Ovary (tissue), 9 donors: ENCODE results near the gene CDH23. TPM values are rescaled to one million over a fixed set of nuclear protein-coding genes. Genes with fewer than 3 reads are reported as not detected.

ENCODE experiments used
- DNase-seq, 5 donors: peaks; one replicate each; pipeline ENCODE4 v3.0.0-alpha.2; 2019 to 2020
- H3K27ac ChIP-seq, 2 donors: fragments of 200-600 bp; one replicate each; pipeline versions ENCODE4 v1.5.1 to v1.8.0; 2019 to 2022
- H3K27me3 ChIP-seq: fragments of 200-600 bp; one replicate; pipeline ENCODE4 v1.8.0; 2022
- H3K36me3 ChIP-seq: fragments of 200-600 bp; sonication (generic); one replicate; pipeline ENCODE4 v1.5.1; 2019
- H3K4me1 ChIP-seq: one replicate; pipeline ENCODE4 v1.8.1; 2013; ENCODE audit warnings: mild to moderate bottlenecking, moderate library complexity; ENCODE audit not compliant: insufficient read depth
- H3K4me3 ChIP-seq: fragments of 200-600 bp; sonication (generic); one replicate; pipeline ENCODE4 v1.5.1; 2017
- H3K9me3 ChIP-seq, 2 donors: fragments of 200-600 bp in 1 of 2; sonication (generic) in 1 of 2; one replicate each; pipeline versions ENCODE4 v1.5.1 to v1.8.1; 2013 to 2019; ENCODE audit warnings: mild to moderate bottlenecking in 1 of 2, moderate library complexity in 1 of 2
- EP300 ChIP-seq: sonication (generic); formaldehyde crosslinking; IDR thresholded peaks from one replicate; pipeline ENCODE4 v1.6.1; 2017; ENCODE audit warnings: antibody characterized with exemption
- POLR2A ChIP-seq: fragments of 450-650 bp; IDR thresholded peaks from one replicate; pipeline ENCODE4 v1.6.1; 2017; ENCODE audit warnings: antibody characterized with exemption, mild to moderate bottlenecking, moderate library complexity
- WGBS, 3 donors: extraction: QIAGEN DNeasy Blood & Tissue Kit in 1 of 3; methylation state at CpG; one replicate each; pipeline versions ENCODE4 v1.1.5 to v1.1.7; 2013 to 2017; 5-methylcytosine and 5-hydroxymethylcytosine counted together
- intact Hi-C, 4 donors: fragments of 100-400 bp; cut with DNase I; formaldehyde crosslinking; loops; one replicate each; pipeline versions ENCODE4 v1.11.0 to v1.15.1; 2022 to 2023
- polyA plus RNA-seq, 2 donors: library from polyadenylated mRNA; stranded (reverse); fragments of 200-250 nt in 1 of 2; fragments of 350-450 nt in 1 of 2; fragmentation: Illumina TruSeq in 1 of 2; extraction: RNeasy Lipid Tissue Mini Kit (QIAGEN cat#74804) in 1 of 2; gene quantifications; one replicate each; pipeline ENCODE4 v1.2.3, GENCODE V29; 2013 to 2014
- total RNA-seq, 7 donors: library from RNA; depleted of rRNA in 2 of 7; stranded (reverse); fragments of >200 nt in 2 of 7; fragmentation: NEBNext Ultra II Directional in 3 of 7; extraction: Animal tissue kit (Norgen Biotek cat#: 25700) in 3 of 7; gene quantifications; one replicate each; pipeline versions ENCODE4 v1.1.0 to v1.2.4, GENCODE V29; 2016 to 2023
- TF ChIP-seq, protein P1 (sequence below), 3 donors: fragments of 450-650 bp in 2 of 3; fragments of 200-600 bp in 1 of 3; IDR thresholded peaks; one replicate each; pipeline versions ENCODE4 v1.5.1 to v1.8.0; 2016 to 2022; ENCODE audit warnings: antibody characterized with exemption in 3 of 3, mild to moderate bottlenecking in 1 of 3
- donor health status: DM: no; HTN: no; CAD: no; lungs with moderate emphysema.
- donor health status: DM: no; HTN: no; CAD: no.
- donor health status: Bipolar disorder and iron deficiency.
- donor health status: DM: yes; HTN: yes; CAD: no.
- donor health status: DM: no; HTN: no; CAD: no.
- donor health status: DM: yes; HTN: yes; CAD: no.

CDH23 gene
- total and polyA plus RNA-seq, 9 donors, result 7.5 to 108 (median 39.1) TPM

DNA sequence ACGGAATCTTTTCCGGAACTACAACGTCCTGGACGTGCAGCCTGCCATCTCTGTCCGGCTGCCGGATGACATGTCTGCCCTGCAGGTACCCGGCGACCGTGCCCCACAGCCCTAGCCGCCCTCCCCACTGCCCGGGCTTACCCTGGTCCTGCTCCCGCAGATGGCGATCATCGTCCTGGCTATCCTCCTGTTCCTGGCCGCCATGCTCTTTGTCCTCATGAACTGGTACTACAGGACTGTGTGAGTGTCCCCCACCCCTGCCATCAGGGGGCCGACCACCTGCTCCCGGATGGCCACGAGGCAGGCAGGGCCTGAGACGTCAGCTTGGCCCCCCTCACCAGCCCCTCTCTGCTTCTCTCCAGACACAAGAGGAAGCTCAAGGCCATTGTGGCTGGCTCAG, 414.6 kb downstream of the CDH23 start:
- intact Hi-C loops, result loop anchor here in 2 of 4 donors (5.0 to 10.0 kb wide), 3 partner anchors 419 to 497 kb away; partner anchors contain the start of gene SLC29A3 (in 2 of the 2)
- H3K27ac ChIP-seq, result no peak overlapping the region
- TF ChIP-seq, protein P1, sequence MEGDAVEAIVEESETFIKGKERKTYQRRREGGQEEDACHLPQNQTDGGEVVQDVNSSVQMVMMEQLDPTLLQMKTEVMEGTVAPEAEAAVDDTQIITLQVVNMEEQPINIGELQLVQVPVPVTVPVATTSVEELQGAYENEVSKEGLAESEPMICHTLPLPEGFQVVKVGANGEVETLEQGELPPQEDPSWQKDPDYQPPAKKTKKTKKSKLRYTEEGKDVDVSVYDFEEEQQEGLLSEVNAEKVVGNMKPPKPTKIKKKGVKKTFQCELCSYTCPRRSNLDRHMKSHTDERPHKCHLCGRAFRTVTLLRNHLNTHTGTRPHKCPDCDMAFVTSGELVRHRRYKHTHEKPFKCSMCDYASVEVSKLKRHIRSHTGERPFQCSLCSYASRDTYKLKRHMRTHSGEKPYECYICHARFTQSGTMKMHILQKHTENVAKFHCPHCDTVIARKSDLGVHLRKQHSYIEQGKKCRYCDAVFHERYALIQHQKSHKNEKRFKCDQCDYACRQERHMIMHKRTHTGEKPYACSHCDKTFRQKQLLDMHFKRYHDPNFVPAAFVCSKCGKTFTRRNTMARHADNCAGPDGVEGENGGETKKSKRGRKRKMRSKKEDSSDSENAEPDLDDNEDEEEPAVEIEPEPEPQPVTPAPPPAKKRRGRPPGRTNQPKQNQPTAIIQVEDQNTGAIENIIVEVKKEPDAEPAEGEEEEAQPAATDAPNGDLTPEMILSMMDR (IDR thresholded peaks at IDR 0.05), result no peak
- TF ChIP-seq POLR2A (no peak), EP300 (no peak)
- H3K9me3 ChIP-seq, result no peaks in the 10 kb centered on the region
- no peaks in the 10 kb centered on the region for H3K36me3 ChIP-seq
- no peaks in the 10 kb centered on the region for H3K4me1 ChIP-seq
- H3K27me3 ChIP-seq, result no peaks in the 10 kb centered on the region
- no peak for DNase-seq
- 76 to 88% (median 81%) methylated on average over 19 of the region's 19 CpGs for WGBS, 3 donors
- no peak overlapping the region for H3K4me3 ChIP-seq

DNA sequence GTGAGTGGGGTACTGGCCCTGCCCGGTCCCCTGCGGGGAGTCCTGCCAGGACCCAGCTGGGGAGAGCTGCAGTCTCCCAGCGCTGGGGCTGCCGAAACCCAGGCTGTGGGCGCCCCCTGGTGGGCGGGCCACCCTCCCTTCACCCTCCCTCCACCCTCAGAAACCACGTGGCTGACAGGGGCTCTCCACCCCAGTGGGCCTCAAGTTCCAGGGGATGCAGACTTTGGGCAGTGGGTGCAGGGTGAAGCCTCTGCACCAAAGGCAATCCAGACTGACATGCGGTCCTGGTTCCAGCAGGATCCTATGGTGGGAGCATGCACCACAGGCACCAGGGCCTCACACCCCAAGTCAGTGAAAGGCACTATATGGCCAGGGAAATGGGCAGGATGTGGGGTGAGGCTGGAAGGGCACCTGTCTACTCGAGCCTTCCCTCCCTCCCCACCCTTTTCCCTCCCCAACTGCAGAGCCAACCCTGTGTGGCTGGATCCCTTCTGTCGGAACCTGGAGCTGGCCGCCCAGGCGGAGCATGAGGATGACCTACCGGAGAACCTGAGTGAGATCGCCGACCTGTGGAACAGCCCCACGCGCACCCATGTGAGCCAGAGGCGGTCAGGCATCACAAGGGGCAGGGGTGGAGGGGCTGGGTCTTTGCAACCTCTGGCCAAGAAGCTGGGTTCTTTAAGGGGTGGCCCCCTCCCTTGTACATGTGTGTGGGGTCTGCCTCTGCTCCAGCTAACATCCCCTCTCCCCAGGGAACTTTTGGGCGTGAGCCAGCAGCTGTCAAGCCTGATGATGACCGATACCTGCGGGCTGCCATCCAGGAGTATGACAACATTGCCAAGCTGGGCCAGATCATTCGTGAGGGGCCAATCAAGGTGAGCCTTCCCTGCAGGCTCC, 415.5 kb downstream of the CDH23 start:
- Histone ChIP-seq H3K4me3 (no peak overlapping the region), H3K27me3 (no peaks in the 10 kb centered on the region), H3K9me3 (no peaks in the 10 kb centered on the region), H3K36me3 (no peaks in the 10 kb centered on the region), H3K27ac (no peak overlapping the region), H3K4me1 (no peaks in the 10 kb centered on the region)
- intact Hi-C loops, result loop anchor here in 2 of 4 donors (5.0 to 10.0 kb wide), 3 partner anchors 420 to 497 kb away; partner anchors contain the start of gene SLC29A3 (in 2 of the 2)
- TF ChIP-seq POLR2A, result peak; percentile 16
- TF ChIP-seq, protein P1 (IDR thresholded peaks at IDR 0.05), result peak; percentile 31 to 80 (median 66)
- TF ChIP-seq EP300, result no peak
- peak; percentile 64 to 83 (median 76) for DNase-seq
- WGBS, 3 donors, result 38 to 44% (median 38%) methylated on average over 22 of the region's 22 CpGs

DNA sequence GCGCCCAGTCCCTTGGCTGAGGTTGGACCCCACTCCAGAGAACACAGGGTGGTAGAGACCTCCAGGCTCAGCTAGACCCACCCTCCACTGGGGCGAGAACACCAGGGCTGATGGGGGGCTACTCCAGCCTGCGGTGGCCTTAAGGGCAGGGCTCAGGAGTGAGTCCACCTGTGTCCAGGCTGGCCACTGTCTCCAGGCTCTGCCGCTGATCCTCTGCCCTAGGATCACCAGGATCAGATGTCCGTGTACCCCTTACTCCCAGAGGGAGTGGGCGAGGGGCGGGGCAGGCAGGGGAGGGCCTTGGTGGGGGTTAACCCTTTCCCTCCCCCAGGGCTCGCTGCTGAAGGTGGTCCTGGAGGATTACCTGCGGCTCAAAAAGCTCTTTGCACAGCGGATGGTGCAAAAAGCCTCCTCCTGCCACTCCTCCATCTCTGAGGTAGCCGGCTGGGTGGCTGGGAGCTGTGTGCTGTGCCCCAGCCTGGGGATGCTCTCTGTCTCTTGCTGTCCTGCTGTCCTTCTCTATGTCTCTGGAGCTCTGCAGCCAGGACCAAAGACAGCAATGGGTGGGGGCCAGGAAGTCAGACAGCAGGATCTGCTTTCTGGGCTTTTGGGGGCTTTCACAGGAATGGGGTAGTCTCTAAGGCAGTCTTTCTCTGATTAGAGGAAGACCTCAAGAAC, 416.3 kb downstream of the CDH23 start:
- H3K4me3 ChIP-seq, result no peak overlapping the region
- 42 to 51% (median 46%) methylated on average over 11 of the region's 11 CpGs for WGBS, 3 donors
- no peaks in the 10 kb centered on the region for H3K36me3 ChIP-seq
- DNase-seq, result no peak
- TF ChIP-seq EP300 (no peak), POLR2A (no peak)
- TF ChIP-seq, protein P1 (IDR thresholded peaks at IDR 0.05), result no peak
- H3K9me3 ChIP-seq, result no peaks in the 10 kb centered on the region
- intact Hi-C loops, result loop anchor here in 2 of 4 donors (5.0 to 10.0 kb wide), 3 partner anchors 421 to 498 kb away; partner anchors contain the start of gene SLC29A3 (in 2 of the 2)
- H3K27me3 ChIP-seq, result no peaks in the 10 kb centered on the region
- H3K27ac ChIP-seq, result no peak overlapping the region
- H3K4me1 ChIP-seq, result no peaks in the 10 kb centered on the region

DNA sequence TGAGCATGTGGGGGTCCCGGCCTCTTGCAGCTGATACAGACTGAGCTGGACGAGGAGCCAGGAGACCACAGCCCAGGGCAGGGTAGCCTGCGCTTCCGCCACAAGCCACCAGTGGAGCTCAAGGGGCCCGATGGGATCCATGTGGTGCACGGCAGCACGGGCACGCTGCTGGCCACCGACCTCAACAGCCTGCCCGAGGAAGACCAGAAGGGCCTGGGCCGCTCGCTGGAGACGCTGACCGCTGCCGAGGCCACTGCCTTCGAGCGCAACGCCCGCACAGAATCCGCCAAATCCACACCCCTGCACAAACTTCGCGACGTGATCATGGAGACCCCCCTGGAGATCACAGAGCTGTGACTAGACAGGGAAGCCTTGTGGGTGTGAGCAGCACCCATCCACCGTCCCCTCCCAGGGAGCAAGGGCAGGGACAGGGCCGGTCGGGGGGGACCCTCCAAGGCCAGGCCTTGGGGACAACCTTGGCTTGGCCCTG, 418.2 kb downstream of the CDH23 start:
- Histone ChIP-seq H3K4me3 (no peak overlapping the region), H3K27ac (no peak overlapping the region), H3K36me3 (no peaks in the 10 kb centered on the region), H3K27me3 (no peaks in the 10 kb centered on the region), H3K9me3 (no peaks in the 10 kb centered on the region), H3K4me1 (no peaks in the 10 kb centered on the region)
- 82 to 89% (median 84%) methylated on average over 17 to 26 of the region's 26 CpGs for WGBS, 3 donors
- intact Hi-C loops, result loop anchor here in 2 of 4 donors (5.0 to 10.0 kb wide), 3 partner anchors 423 to 500 kb away; partner anchors contain the start of gene SLC29A3 (in 2 of the 2)
- DNase-seq, result no peak
- no peak for TF ChIP-seq EP300
- TF ChIP-seq, protein P1 (IDR thresholded peaks at IDR 0.05), result no peak
- TF ChIP-seq POLR2A, result no peak
